Hepatocyte (in vitro differentiated cells): Measurements from ENCODE around the gene HEPH.
"Not testable (repeated sequence)": the region's sequence is repeated elsewhere in the genome, so short reads cannot be mapped to it uniquely, and the experiment has no call there.

Experiments used
- EZH2 ChIP-seq: fragments of 200-600 bp; sonication (generic); IDR thresholded peaks from 2 replicates; pipeline ENCODE4 v1.6.1; 2016; ENCODE audit warnings: antibody characterized with exemption, mild to moderate bottlenecking, borderline replicate concordance
- EZH2phosphoT487 ChIP-seq: fragments of 200-600 bp; sonication (generic); IDR thresholded peaks from one replicate; pipeline ENCODE4 v1.6.1; 2018; ENCODE audit warnings: antibody characterized with exemption, mild to moderate bottlenecking, low read depth, moderate library complexity; ENCODE audit not compliant: unreplicated experiment, severe bottlenecking
- TF ChIP-seq, protein P1 (sequence below): fragments of 200-600 bp; sonication (generic); IDR thresholded peaks from 2 replicates; pipeline ENCODE4 v1.5.1; 2016; ENCODE audit warnings: antibody characterized with exemption, mild to moderate bottlenecking; ENCODE audit not compliant: poor library complexity

- TF ChIP-seq EZH2phosphoT487, EZH2: not testable (repeated sequence)
- TF ChIP-seq, protein P1, sequence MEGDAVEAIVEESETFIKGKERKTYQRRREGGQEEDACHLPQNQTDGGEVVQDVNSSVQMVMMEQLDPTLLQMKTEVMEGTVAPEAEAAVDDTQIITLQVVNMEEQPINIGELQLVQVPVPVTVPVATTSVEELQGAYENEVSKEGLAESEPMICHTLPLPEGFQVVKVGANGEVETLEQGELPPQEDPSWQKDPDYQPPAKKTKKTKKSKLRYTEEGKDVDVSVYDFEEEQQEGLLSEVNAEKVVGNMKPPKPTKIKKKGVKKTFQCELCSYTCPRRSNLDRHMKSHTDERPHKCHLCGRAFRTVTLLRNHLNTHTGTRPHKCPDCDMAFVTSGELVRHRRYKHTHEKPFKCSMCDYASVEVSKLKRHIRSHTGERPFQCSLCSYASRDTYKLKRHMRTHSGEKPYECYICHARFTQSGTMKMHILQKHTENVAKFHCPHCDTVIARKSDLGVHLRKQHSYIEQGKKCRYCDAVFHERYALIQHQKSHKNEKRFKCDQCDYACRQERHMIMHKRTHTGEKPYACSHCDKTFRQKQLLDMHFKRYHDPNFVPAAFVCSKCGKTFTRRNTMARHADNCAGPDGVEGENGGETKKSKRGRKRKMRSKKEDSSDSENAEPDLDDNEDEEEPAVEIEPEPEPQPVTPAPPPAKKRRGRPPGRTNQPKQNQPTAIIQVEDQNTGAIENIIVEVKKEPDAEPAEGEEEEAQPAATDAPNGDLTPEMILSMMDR = not testable (repeated sequence)
These were observed 28.8 kb upstream of the HEPH start for GRCh38 chrX:66135284-66135683.
